ENCODE results near the gene ALKBH7. TPM values are rescaled to one million over a fixed set of nuclear protein-coding genes. Genes with fewer than 3 reads are reported as not detected.

The ALKBH7 gene
- total RNA-seq, 1 experiment from 2014 or later, result 27.2 TPM

GRCh38 chr19:6412447-6413091, 40.0 kb downstream of the ALKBH7 start:
- no TSS peak for BruUV-seq (replicated peaks)
- CTCF ChIA-PET, result no interaction called here
- intact Hi-C loops (cut with micrococcal nuclease; ENCODE audit: unreplicated experiment), result no loop called here
- Mint-ChIP-seq H3K27me3 (ENCODE audit: unreplicated experiment) (no peaks in the 10 kb centered on the region), H3K9me3 (ENCODE audit: low read depth, unreplicated experiment) (no peaks in the 10 kb centered on the region), H3K36me3 (ENCODE audit: insufficient read depth, unreplicated experiment) (peaks cover 31% of the 10 kb centered on the region), H3K4me1 (ENCODE audit: low read depth, unreplicated experiment) (no peaks in the 10 kb centered on the region), H3K27ac (ENCODE audit: unreplicated experiment) (no peak overlapping the region), H3K4me3 (ENCODE audit: low read depth, unreplicated experiment) (no peak overlapping the region)
- DNase-seq, result peak; percentile 48
- no peak for TF ChIP-seq CTCF (IDR thresholded peaks at IDR 0.05; ENCODE audit: unreplicated experiment)

- no peak for DNase-seq
- H3K27ac Mint-ChIP-seq (ENCODE audit: unreplicated experiment), result no peak overlapping the region
- no peaks in the 10 kb centered on the region for H3K9me3 Mint-ChIP-seq (ENCODE audit: low read depth, unreplicated experiment)
- intact Hi-C loops (cut with micrococcal nuclease; ENCODE audit: unreplicated experiment), result no loop called here
- TF ChIP-seq CTCF (IDR thresholded peaks at IDR 0.05; ENCODE audit: unreplicated experiment), result no peak
- CTCF ChIA-PET, result interaction anchor here (0.7 kb wide), 1 partner anchor 1275 kb away, joined by 3 read pairs; no protein-coding TSS in a partner anchor
- no peaks in the 10 kb centered on the region for H3K4me1 Mint-ChIP-seq (ENCODE audit: low read depth, unreplicated experiment)
- H3K4me3 Mint-ChIP-seq (ENCODE audit: low read depth, unreplicated experiment), result no peak overlapping the region
- peaks cover 34% of the 10 kb centered on the region for H3K36me3 Mint-ChIP-seq (ENCODE audit: insufficient read depth, unreplicated experiment)
- no peaks in the 10 kb centered on the region for H3K27me3 Mint-ChIP-seq (ENCODE audit: unreplicated experiment)
- BruUV-seq (replicated peaks), result no TSS peak
Observed at GRCh38 chr19:6413291-6413690, 40.7 kb downstream of the ALKBH7 start.

- intact Hi-C loops (cut with micrococcal nuclease; ENCODE audit: unreplicated experiment), result no loop called here
- no peak for DNase-seq
- no TSS peak for BruUV-seq (replicated peaks)
- Mint-ChIP-seq H3K9me3 (ENCODE audit: low read depth, unreplicated experiment) (no peaks in the 10 kb centered on the region), H3K4me3 (ENCODE audit: low read depth, unreplicated experiment) (no peak overlapping the region), H3K4me1 (ENCODE audit: low read depth, unreplicated experiment) (no peaks in the 10 kb centered on the region), H3K27ac (ENCODE audit: unreplicated experiment) (no peak overlapping the region), H3K36me3 (ENCODE audit: insufficient read depth, unreplicated experiment) (peaks cover 37% of the 10 kb centered on the region), H3K27me3 (ENCODE audit: unreplicated experiment) (no peaks in the 10 kb centered on the region)
- CTCF ChIA-PET, result interaction anchor here (0.7 kb wide), 1 partner anchor 1274 kb away, joined by 3 read pairs; no protein-coding TSS in a partner anchor
- TF ChIP-seq CTCF (IDR thresholded peaks at IDR 0.05; ENCODE audit: unreplicated experiment), result no peak
Observed at GRCh38 chr19:6413721-6414643, 41.4 kb downstream of the ALKBH7 start.

- Mint-ChIP-seq H3K27ac (ENCODE audit: unreplicated experiment) (no peak overlapping the region), H3K4me1 (ENCODE audit: low read depth, unreplicated experiment) (no peaks in the 10 kb centered on the region), H3K4me3 (ENCODE audit: low read depth, unreplicated experiment) (no peak overlapping the region), H3K9me3 (ENCODE audit: low read depth, unreplicated experiment) (no peaks in the 10 kb centered on the region), H3K27me3 (ENCODE audit: unreplicated experiment) (no peaks in the 10 kb centered on the region), H3K36me3 (ENCODE audit: insufficient read depth, unreplicated experiment) (peaks cover 44% of the 10 kb centered on the region)
- no peak for DNase-seq
- intact Hi-C loops (cut with micrococcal nuclease; ENCODE audit: unreplicated experiment), result no loop called here
- TF ChIP-seq CTCF (IDR thresholded peaks at IDR 0.05; ENCODE audit: unreplicated experiment), result no peak
- CTCF ChIA-PET, result no interaction called here
- TSS peak; percentile 36 for BruUV-seq (replicated peaks)
Observed at GRCh38 chr19:6414793-6415590, 42.4 kb downstream of the ALKBH7 start.
